LNCaP clone FGC (cell line): ENCODE data around the gene CNPY1.

ENCODE experiments used
- DNase-seq: peaks from one replicate; pipeline ENCODE4 v3.0.0-alpha.2; 2011; ENCODE audit warnings: low read depth
- H3K4me3 ChIP-seq: 2 replicates; pipeline ENCODE4 v1.5.1; 2011; ENCODE audit warnings: mild to moderate bottlenecking, low read depth, low read length, control low read depth
- CTCF ChIP-seq: IDR thresholded peaks from 2 replicates; pipeline ENCODE4 v1.5.1; 2012; ENCODE audit warnings: mild to moderate bottlenecking; ENCODE audit not compliant: control insufficient read depth, insufficient read depth; ENCODE audit errors: extremely low read depth

CNPY1 gene

DNA sequence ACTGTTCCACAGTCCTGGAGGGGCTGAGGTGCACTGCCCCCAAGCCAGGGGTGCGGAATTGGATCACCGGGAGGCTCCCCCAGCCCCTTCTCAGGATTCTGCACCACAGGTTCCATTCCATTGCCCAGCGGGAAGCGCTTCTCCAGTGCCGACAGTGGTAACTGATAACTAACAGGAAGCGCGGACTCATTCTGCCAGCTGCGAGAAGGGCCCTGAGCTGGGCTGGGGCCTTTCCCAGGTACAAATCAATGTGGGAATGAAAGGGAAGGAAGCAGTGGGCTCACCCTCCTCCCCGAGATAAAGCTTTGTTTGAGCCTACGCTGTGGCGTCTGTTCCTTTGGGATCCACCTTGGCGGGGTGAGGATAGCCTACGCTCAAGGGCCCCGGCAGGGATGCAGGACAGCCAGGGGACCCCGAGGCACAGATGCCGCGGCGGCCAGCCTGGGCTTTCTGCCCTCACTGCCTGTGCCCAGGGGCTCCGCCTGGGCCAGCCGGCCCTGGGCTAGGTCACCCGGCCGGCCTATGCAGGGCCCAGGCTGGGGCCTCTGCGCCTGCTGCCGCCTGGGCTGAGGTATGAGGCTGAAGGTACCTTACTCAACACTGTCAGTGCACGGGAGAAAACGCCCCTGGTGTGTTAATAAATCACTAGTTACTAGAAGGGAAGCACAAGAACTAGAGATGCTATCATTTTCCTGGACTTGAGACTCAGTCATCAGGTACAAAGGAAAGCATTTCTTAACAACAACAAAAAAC is 49.0 kb downstream of the CNPY1 start:
- no peak for TF ChIP-seq CTCF
- DNase-seq = no peak
- H3K4me3 ChIP-seq = no peak overlapping the region

DNA sequence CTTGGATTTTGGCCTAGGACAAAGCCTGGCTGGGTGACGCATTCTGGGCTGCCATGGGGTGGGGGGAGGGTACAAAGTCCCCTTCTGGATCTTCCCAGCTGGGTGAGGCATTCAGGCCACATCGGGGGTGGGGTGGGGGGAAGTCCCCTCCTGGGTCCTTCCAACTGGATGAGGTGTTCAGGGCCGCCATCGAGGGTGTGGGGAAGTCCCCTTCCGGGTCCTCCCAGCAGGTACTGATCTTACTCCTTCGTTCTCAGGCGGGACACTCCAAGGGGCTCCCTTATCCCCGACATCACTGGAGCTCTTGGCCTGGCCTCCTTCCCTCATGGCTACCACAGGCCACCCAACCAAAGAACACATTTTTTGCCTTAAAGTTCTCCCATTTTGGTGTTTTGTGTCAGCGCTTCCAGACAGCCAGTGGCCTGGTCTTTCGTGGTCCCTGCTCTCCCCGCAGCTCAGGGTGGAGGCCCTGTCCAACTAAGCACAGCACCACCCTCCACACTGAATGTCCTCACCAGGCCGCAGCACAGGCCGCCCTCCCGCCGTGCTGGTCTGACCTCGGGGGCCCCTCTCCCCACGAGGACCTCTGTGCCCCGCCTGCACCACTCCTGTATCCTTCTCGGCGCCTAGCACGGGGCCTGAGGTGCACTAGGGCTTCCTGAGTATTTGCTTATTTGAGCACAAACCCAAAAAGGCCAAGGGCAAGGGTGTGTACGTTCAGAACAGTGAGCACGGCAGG is 49.9 kb downstream of the CNPY1 start:
- no peak for DNase-seq
- TF ChIP-seq CTCF = no peak
- no peak overlapping the region for H3K4me3 ChIP-seq

GRCh38 chr7:155495440-155496248 is 50.7 kb downstream of the CNPY1 start:
- H3K4me3 ChIP-seq = no peak overlapping the region
- no peak for DNase-seq
- TF ChIP-seq CTCF = no peak

- DNase-seq = no peak
- no peak for TF ChIP-seq CTCF
These were observed 51.8 kb downstream of the CNPY1 start for GRCh38 chr7:155494551-155494950.

GRCh38 chr7:155493744-155494538 is 52.4 kb downstream of the CNPY1 start:
- DNase-seq = no peak
- no peak for TF ChIP-seq CTCF
- H3K4me3 ChIP-seq = no peak overlapping the region

More at GRCh38 chr7:155494551-155494950, 51.8 kb downstream of the CNPY1 start:
- no peak overlapping the region for H3K4me3 ChIP-seq

DNA sequence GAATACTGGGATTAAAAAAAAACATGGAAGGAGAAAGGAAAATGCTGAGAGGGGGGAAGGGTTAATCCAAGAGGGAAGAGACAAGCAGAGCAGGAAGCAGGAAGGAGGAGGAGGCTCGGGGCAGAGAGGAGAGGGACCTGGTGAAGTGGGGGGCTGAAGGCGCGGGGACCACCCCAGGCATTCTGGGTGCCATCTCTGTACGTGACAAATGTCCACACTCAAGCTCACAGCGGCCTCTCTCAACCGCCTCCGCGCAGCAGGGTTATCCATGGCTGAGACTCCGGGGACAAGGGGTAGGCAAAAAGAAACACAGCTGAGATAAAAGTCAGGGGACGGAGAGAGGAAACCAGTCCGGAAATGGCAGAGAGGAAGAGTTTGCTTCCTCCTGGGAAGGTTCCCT is 54.5 kb downstream of the CNPY1 start:
- no peak for DNase-seq
- TF ChIP-seq CTCF = no peak
- no peak overlapping the region for H3K4me3 ChIP-seq
